OCI-LY7 (cell line): ENCODE data around the gene DACT3. TPM values are rescaled to one million over a fixed set of nuclear protein-coding genes. Genes with fewer than 3 reads are reported as not detected.

Source experiments
- BruUV-seq: library from RNA; stranded (reverse); fragments of 400-500 nt; replicated peaks from 2 replicates; lab custom pipeline; 2021; lab: Mats Ljungman, UMichigan
- CTCF ChIA-PET: fragments of 300-600 bp; sonication (Branson Sonifier 250); formaldehyde crosslinking; loops from one replicate; lab custom pipeline; 2022; ENCODE audit warnings: antibody characterized with exemption; ENCODE audit not compliant: unreplicated experiment; lab: Charles Lee
- POLR2A ChIA-PET: fragments of 300-600 bp; sonication (Branson Sonifier 250); formaldehyde crosslinking; loops from one replicate; lab custom pipeline; 2022; ENCODE audit warnings: antibody characterized with exemption; lab: Charles Lee
- DNase-seq: peaks from one replicate; pipeline ENCODE4 v3.0.0-alpha.2; 2015; ENCODE audit warnings: low spot score
- H2AFZ ChIP-seq: fragments of 200-600 bp; sonication (generic), shearing (Covaris generic); 2 replicates; pipeline ENCODE4 v1.6.1; 2014; ENCODE audit warnings: mild to moderate bottlenecking, antibody characterized with exemption, low read length, moderate library complexity
- H3K27ac ChIP-seq: fragments of 200-600 bp; sonication (generic); 2 replicates; pipeline ENCODE4 v1.5.1; 2014; ENCODE audit warnings: mixed run types, low read depth, mild to moderate bottlenecking, moderate library complexity, low read length, inconsistent platforms; ENCODE audit not compliant: poor library complexity, severe bottlenecking
- H3K36me3 ChIP-seq: fragments of 200-600 bp; sonication (generic); 2 replicates; pipeline ENCODE4 v1.6.1; 2014; ENCODE audit warnings: mild to moderate bottlenecking, antibody characterized with exemption, low read length, moderate library complexity, mixed read lengths; ENCODE audit not compliant: insufficient read depth
- H3K4me1 ChIP-seq: fragments of 200-600 bp; sonication (generic); 2 replicates; pipeline ENCODE4 v1.5.1; 2014; ENCODE audit warnings: mild to moderate bottlenecking, low read length; ENCODE audit not compliant: insufficient read depth, poor library complexity, severe bottlenecking
- H3K4me2 ChIP-seq: fragments of 200-600 bp; sonication (generic); 2 replicates; pipeline ENCODE4 v1.6.1; 2014; ENCODE audit warnings: mild to moderate bottlenecking, low read length
- H3K4me3 ChIP-seq: fragments of 200-600 bp; sonication (generic); 2 replicates; pipeline ENCODE4 v1.5.1; 2014; ENCODE audit warnings: mild to moderate bottlenecking, low read depth, low read length; ENCODE audit not compliant: poor library complexity, severe bottlenecking
- H3K79me2 ChIP-seq: fragments of 200-600 bp; sonication (generic); 2 replicates; pipeline ENCODE4 v1.6.1; 2016; ENCODE audit warnings: low read depth, mild to moderate bottlenecking, low read length, moderate library complexity, mixed read lengths; ENCODE audit not compliant: insufficient read depth
- H3K9me2 ChIP-seq: fragments of 200-600 bp; sonication (generic); 2 replicates; pipeline ENCODE4 v1.6.1; 2016; ENCODE audit warnings: mild to moderate bottlenecking, low read length, mixed read lengths; ENCODE audit not compliant: insufficient read depth
- H3K9me3 ChIP-seq: fragments of 200-600 bp; sonication (generic); 2 replicates; pipeline ENCODE4 v1.6.1; 2014; ENCODE audit warnings: mild to moderate bottlenecking, mixed run types, low read length, mixed read lengths
- H4K20me1 ChIP-seq: fragments of 200-600 bp; sonication (generic); 2 replicates; pipeline ENCODE4 v1.6.1; 2014; ENCODE audit warnings: mild to moderate bottlenecking, antibody characterized with exemption, low read length, moderate library complexity, mixed read lengths; ENCODE audit not compliant: insufficient read depth
- CTCF ChIP-seq: fragments of 200-600 bp; sonication (generic); conservative IDR thresholded peaks from 2 replicates; pipeline ENCODE4 v1.5.1; 2014; ENCODE audit warnings: mild to moderate bottlenecking, antibody characterized with exemption, low read length, moderate library complexity, mixed read lengths
- EZH2phosphoT487 ChIP-seq: fragments of 200-600 bp; sonication (generic); IDR thresholded peaks from 2 replicates; pipeline ENCODE4 v1.6.1; 2018; ENCODE audit warnings: low read depth, borderline replicate concordance, mild to moderate bottlenecking, mixed run types, antibody characterized with exemption, low read length, moderate library complexity, mixed read lengths
- intact Hi-C: fragments of 100-400 bp; cut with micrococcal nuclease; formaldehyde crosslinking; loops from one replicate; pipeline ENCODE4 v1.10.0; 2022; ENCODE audit not compliant: unreplicated experiment
- total RNA-seq, 2 experiments: library from RNA; depleted of rRNA in 1 of 2; stranded (reverse); fragments of >200 nt in 1 of 2; shearing (Covaris generic) in 1 of 2; gene quantifications; 2 replicates each; pipeline ENCODE4 v1.2.3, GENCODE V29; 2014 to 2022

The DACT3 gene
- total RNA-seq, 2 experiments from 2014 or later, result 0.44 TPM; not detected in 1

DNA sequence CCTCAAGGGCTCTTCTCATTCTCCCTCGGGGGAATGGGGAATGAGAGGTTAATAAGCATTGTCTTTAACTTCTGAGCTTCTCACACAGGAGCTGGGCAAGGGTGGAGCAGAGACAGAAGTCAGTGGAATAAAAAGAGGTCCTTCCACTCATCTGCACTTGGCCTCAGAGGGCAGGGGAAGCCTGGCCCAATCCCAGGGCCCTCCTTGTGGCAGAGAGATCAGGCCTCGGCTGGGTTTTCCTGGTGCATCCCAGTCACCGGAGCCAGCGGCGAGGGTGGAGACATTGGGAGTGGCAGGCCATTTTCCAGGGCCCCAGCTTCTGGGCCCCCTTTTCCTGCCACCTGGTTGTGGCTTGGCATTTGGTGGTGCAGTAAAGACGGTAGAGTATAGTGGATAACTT is 49.2 kb downstream of the DACT3 start:
- peaks cover 47% of the 10 kb centered on the region for H3K36me3 ChIP-seq
- H4K20me1 ChIP-seq, result no peaks in the 10 kb centered on the region
- ChIA-PET CTCF (interaction anchor here (1.2 to 1.4 kb wide), 3 partner anchors 10 to 50 kb away, joined by 3 to 10 read pairs (median 4); partner anchors contain the start of gene DACT3), POLR2A (interaction anchor here (0.7 to 1.5 kb wide), 5 partner anchors 10 to 645 kb away, joined by 3 to 16 read pairs (median 3); partner anchors contain the start of gene CALM3)
- H3K4me2 ChIP-seq, result peak overlapping the region; percentile 41
- H3K9me2 ChIP-seq, result no peaks in the 10 kb centered on the region
- H3K79me2 ChIP-seq, result no peaks in the 10 kb centered on the region
- no peak for TF ChIP-seq CTCF
- TF ChIP-seq EZH2phosphoT487, result no peak
- DNase-seq, result no peak
- H3K9me3 ChIP-seq, result no peaks in the 10 kb centered on the region
- H2AFZ ChIP-seq, result peak overlapping the region; percentile 56; the same call in 1 of the 2 replicates
- peak overlapping the region; percentile 7 for H3K4me3 ChIP-seq
- peaks cover 44% of the 10 kb centered on the region for H3K4me1 ChIP-seq
- no TSS peak for BruUV-seq
- peak overlapping the region; percentile 75 for H3K27ac ChIP-seq
- intact Hi-C loops, result no loop called here

DNA sequence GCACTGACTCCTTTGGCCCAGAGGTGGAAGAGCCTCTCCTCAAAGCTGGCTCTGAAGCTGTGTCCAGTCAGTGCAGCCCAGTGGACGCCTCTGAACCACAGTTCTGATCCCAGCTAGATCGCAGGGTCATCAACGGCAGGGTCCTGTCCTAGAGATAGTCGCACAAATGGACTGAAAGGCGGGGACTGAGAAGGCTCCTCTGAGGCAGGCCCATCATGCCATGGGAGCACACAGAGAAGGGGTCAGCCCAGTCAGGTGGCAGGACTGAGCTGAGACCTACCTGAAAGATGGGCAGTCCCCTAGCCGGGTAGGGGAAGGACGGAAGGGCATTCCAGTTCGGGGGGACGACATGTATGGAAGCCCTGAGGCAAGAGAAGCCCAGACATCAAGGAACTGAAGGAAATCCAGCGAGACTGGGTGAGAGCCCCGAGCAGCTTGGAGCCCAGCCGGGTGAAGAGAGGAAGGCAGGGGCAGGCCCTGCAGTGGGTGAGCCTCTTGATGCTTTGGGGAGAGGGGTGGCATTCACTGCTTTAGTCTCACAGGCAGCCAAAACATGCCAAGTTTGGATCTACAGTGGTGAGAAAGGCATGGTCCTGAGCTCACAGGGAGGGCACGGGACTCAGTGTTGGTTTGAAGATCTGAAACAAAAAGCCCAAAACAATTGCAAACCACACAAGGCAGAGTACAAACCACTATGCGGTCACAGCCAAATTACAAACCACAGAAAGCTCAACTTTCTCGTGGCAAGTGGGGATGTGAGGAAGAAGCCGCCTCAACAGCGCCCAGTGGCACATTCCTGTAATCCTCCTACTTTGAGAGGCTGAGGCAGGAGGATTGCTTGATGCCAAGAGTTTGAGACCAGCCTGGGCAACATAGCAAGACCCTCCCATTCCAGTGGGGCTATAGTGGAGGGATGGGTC is 49.9 kb downstream of the DACT3 start:
- Histone ChIP-seq H3K79me2 (no peaks in the 10 kb centered on the region), H2AFZ (no peak overlapping the region), H3K36me3 (peaks cover 54% of the 10 kb centered on the region), H4K20me1 (peaks cover 3% of the 10 kb centered on the region; the same call in 1 of the 2 replicates), H3K4me3 (no peak overlapping the region), H3K4me1 (peaks cover 38% of the 10 kb centered on the region), H3K9me2 (no peaks in the 10 kb centered on the region), H3K9me3 (no peaks in the 10 kb centered on the region), H3K4me2 (peak overlapping the region; percentile 41), H3K27ac (peak overlapping the region; percentile 75)
- ChIA-PET POLR2A (interaction anchor here (1.4 to 1.5 kb wide), 2 partner anchors 10 to 11 kb away, joined by 3 to 16 read pairs; partner anchors contain the start of gene CALM3), CTCF (interaction anchor here (1.2 to 1.4 kb wide), 2 partner anchors 9 to 13 kb away, joined by 3 to 4 read pairs; no protein-coding TSS in a partner anchor)
- TF ChIP-seq CTCF (no peak), EZH2phosphoT487 (no peak)
- DNase-seq, result peak; percentile 39
- BruUV-seq, result no TSS peak
- intact Hi-C loops, result no loop called here
